Measurements from ENCODE around the gene RPP30. TPM values are rescaled to one million over a fixed set of nuclear protein-coding genes. Genes with fewer than 3 reads are reported as not detected.

Gene RPP30
- 58.6 TPM for total RNA-seq

DNA sequence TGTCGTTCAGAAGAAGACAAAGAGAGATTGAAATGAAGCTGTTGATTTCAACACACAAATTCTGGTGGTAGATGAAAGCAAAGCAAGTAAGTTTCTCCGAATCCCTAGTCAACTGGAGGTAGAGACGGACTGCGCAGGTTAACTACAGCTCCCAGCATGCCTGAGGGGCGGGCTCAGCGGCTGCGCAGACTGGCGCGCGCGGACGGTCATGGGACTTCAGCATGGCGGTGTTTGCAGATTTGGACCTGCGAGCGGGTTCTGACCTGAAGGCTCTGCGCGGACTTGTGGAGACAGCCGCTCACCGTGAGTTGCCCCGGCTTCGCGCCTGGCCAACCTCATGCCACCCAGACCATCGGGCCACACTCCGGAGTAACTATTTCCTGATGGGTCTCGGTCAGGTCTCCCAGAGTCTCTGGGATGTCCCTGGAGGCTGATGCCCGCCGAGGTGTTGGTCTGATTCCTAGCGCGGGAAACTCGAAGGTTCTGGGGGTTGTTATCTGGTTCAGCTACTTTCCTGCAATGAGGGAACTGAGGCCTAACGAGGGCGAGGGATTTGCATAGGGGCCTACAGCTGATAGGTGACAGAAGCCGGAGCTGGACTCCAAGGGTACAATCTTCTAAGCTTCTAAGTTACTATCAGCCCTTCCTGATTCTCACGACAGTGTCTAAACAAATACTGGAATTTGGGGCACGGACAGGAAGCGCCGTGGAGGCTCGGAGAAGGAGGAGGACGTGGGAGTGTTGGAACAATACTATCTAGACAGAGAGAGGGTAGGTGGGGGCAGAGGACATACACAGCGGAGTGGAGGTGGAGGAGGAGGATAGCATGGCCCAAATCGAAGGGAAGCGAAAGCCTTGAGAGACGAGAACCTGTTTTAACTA is at the start of gene RPP30:
TSS of gene RPP30 (plus strand) at position 209 of the 882 bp plus-strand sequence. CDS start at position 222, 13 bp downstream.

DNA sequence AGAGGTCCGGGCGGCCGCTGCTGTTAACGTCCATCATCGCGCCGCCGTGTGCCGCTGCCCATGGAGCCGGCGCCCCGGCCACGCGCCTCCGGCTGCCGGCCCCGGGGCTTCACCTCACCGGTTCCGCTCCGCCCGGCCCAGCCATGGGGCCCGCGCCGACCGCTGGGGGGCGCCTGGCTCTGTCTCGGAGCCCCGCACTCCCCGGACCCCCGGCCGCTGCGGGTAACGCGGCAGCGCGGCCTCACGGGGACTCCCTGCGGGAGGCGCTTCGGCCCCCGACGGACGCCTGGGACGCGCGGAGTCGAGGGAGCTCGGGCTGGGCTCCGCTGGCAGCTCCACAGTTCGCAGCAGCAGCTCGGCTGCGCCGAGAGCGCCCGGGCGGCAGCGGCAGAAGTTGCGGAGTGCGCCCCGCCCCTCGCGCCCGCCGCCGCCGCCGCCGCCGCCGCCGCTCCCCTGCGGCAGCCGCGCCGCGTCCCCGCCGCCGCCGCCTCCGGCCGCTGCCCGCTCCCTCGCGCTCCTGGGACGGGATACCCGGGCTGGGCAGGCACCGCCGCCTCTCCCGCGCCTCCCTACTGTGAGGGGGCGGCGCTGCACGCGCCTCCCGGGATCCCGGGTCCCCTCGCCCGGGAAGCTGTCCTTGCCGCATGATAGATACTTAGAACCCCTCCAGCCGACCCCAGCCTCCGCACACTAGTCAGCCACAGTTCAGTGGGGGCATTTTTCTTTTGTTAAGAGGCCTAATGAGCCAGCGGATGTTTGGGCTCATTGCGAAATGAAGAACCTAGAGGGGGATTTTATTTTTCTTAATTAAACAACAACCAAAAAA is 13.9 kb upstream of the RPP30 start, which contains the start of gene HTR7:
TSS of gene HTR7 (minus strand) at position 405 of the 826 bp plus-strand sequence. CDS start at position 37, 368 bp downstream.

DNA sequence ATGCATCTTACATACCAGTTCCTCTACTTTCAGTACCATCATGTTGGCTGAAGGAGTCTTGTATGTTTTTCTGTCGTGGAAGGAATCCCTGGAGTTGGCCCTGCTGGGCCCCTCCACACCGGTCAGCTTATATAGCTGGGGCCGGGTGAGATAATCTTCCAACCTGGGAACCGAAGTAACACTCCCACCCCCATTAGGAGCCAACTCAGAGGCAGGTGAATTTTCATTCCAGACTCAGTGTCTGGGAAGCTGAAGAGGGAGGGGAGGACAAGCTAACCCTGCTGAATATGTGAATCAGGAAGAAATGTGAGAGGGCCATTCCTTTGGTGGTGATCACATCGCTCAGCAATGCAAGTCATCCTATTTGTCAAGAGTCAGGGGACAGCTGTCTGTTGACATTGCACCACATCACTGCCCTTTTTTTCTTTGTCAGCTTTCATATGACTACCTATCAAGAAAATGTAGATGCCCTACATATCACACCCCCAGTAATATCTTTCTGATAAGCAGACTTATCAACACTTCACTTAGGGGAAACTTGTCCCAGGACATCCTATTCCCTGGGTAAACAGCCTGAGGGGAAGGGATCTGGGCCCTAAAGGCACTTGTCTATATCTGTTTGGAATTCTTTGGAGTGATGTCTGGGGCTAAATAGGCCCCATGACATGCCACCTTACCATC is 49.4 kb downstream of the RPP30 start, which contains the start of gene ANKRD1:
TSS of gene ANKRD1 (minus strand) at position 102 of the 681 bp plus-strand sequence. CDS start at position 42, 60 bp downstream.

Small RNA genes lying within 50 kb of the gene (small RNA-seq; reads per million reads assigned to genes)
- gene RF00019 (not detected), gene RNU6-740P (not detected)

Other genes starting within 250 kb of the RPP30 start
- gene HTR7, start 13.9 kb upstream of the RPP30 start, total RNA-seq = 14.1 TPM
- not detected for gene ANKRD1, start 49.1 kb downstream of the RPP30 start, total RNA-seq